Neural cell (in vitro differentiated cells): ENCODE measurements around the gene RBM20. TPM values are rescaled to one million over a fixed set of nuclear protein-coding genes. Genes with fewer than 3 reads are reported as not detected.
"Not testable (repeated sequence)": the region's sequence is repeated elsewhere in the genome, so short reads cannot be mapped to it uniquely, and the experiment has no call there.

Source experiments
- H2AFZ ChIP-seq: fragments of 200-600, 300-800 bp; sonication (generic), shearing (Covaris generic); 2 replicates; pipeline ENCODE4 v1.6.0; 2014; ENCODE audit warnings: low read depth, mild to moderate bottlenecking, antibody characterized with exemption, low read length, moderate library complexity
- H3F3A ChIP-seq: fragments of 200-600 bp; shearing (Covaris generic); 2 replicates; pipeline ENCODE4 v1.6.1; 2016; ENCODE audit warnings: mild to moderate bottlenecking, moderate library complexity, mixed read lengths, antibody characterized with exemption, low read length; ENCODE audit not compliant: insufficient read depth, poor library complexity, severe bottlenecking
- H3K27ac ChIP-seq: fragments of 200-600, 300-800 bp; sonication (generic), shearing (Covaris generic); 2 replicates; pipeline ENCODE4 v1.5.1; 2014; ENCODE audit warnings: mild to moderate bottlenecking, low read length, moderate library complexity
- H3K27me3 ChIP-seq: fragments of 300-800, 200-600 bp; sonication (generic), shearing (Covaris generic); 2 replicates; pipeline ENCODE4 v1.6.0; 2014; ENCODE audit warnings: mild to moderate bottlenecking, low read depth, low read length, moderate library complexity; ENCODE audit not compliant: insufficient read depth
- H3K36me3 ChIP-seq: fragments of 300-800, 200-600 bp; sonication (generic), shearing (Covaris generic); 2 replicates; pipeline ENCODE4 v1.5.1; 2014; ENCODE audit warnings: mild to moderate bottlenecking, antibody characterized with exemption, low read length, moderate library complexity; ENCODE audit not compliant: insufficient read depth
- H3K4me2 ChIP-seq: fragments of 300-800, 200-600 bp; sonication (generic), shearing (Covaris generic); 2 replicates; pipeline ENCODE4 v1.6.0; 2014; ENCODE audit warnings: mild to moderate bottlenecking, low read length
- H3K4me3 ChIP-seq: fragments of 300-800, 200-600 bp; sonication (generic), shearing (Covaris generic); 2 replicates; pipeline ENCODE4 v1.5.1; 2014; ENCODE audit warnings: mild to moderate bottlenecking, low read length, moderate library complexity
- H3K79me2 ChIP-seq: fragments of 200-600 bp; shearing (Covaris generic); replicated peaks from 2 replicates; pipeline ENCODE4 v1.6.0; 2014; ENCODE audit warnings: mild to moderate bottlenecking, low read length, moderate library complexity; ENCODE audit not compliant: insufficient read depth
- H3K9ac ChIP-seq: fragments of 300-800, 200-600 bp; sonication (generic), shearing (Covaris generic); 2 replicates; pipeline ENCODE4 v1.6.1; 2016; ENCODE audit warnings: mild to moderate bottlenecking, low read length, mixed read lengths
- H3K9me2 ChIP-seq: fragments of 200-600 bp; shearing (Covaris generic); 2 replicates; pipeline ENCODE4 v1.6.1; 2016; ENCODE audit warnings: mild to moderate bottlenecking, low read length, mixed read lengths; ENCODE audit not compliant: insufficient read depth
- H3K9me3 ChIP-seq: fragments of 200-600, 300-800 bp; sonication (generic), shearing (Covaris generic); 2 replicates; pipeline ENCODE4 v1.6.1; 2016; ENCODE audit warnings: mild to moderate bottlenecking, mixed run types, low read length, moderate library complexity, mixed read lengths
- H4K20me1 ChIP-seq: fragments of 200-600 bp; shearing (Covaris generic); 2 replicates; pipeline ENCODE4 v1.6.1; 2016; ENCODE audit warnings: mild to moderate bottlenecking, mixed run types; ENCODE audit not compliant: insufficient read depth
- EP300 ChIP-seq: fragments of 450-650 bp; conservative IDR thresholded peaks from 2 replicates; pipeline ENCODE4 v1.6.1; 2014; ENCODE audit warnings: antibody characterized with exemption, mild to moderate bottlenecking, moderate library complexity; ENCODE audit not compliant: poor library complexity, severe bottlenecking
- EZH2 ChIP-seq: fragments of 200-600, 300-800 bp; shearing (Covaris generic), sonication (generic); IDR thresholded peaks from 2 replicates; pipeline ENCODE4 v1.6.1; 2014; ENCODE audit warnings: antibody characterized with exemption, low read length, borderline replicate concordance, mild to moderate bottlenecking; ENCODE audit not compliant: insufficient read depth, poor library complexity, severe bottlenecking
- MXI1 ChIP-seq: fragments of 450-650 bp; conservative IDR thresholded peaks from 2 replicates; pipeline ENCODE4 v1.6.1; 2014; ENCODE audit warnings: antibody characterized with exemption, mild to moderate bottlenecking; ENCODE audit not compliant: poor library complexity, severe bottlenecking
- POLR2AphosphoS5 ChIP-seq: IDR thresholded peaks from 2 replicates; pipeline ENCODE4 v1.6.1; 2012
- RAD21 ChIP-seq: fragments of 450-650 bp; conservative IDR thresholded peaks from 2 replicates; pipeline ENCODE4 v1.6.1; 2014; ENCODE audit warnings: antibody characterized with exemption, mild to moderate bottlenecking, moderate library complexity
- TAF1 ChIP-seq: IDR thresholded peaks from 2 replicates; pipeline ENCODE4 v1.6.1; 2012; ENCODE audit warnings: low read depth
- polyA plus RNA-seq: library from polyadenylated mRNA; depleted of rRNA; stranded (reverse); fragments of >200 nt; gene quantifications from 2 replicates; pipeline ENCODE4 v1.2.3, GENCODE V29; 2014
- TF ChIP-seq, protein P1 (sequence below): IDR thresholded peaks from 2 replicates; pipeline ENCODE4 v1.6.1; 2012; ENCODE audit warnings: borderline replicate concordance
- TF ChIP-seq, protein P2 (sequence below): fragments of 450-650 bp; IDR thresholded peaks from 2 replicates; pipeline ENCODE4 v1.5.1; 2014; ENCODE audit warnings: antibody characterized with exemption, mild to moderate bottlenecking, moderate library complexity; ENCODE audit not compliant: poor library complexity, severe bottlenecking

Gene RBM20
- polyA plus RNA-seq, 1 donor from 2014 or later = 0.07 TPM

DNA sequence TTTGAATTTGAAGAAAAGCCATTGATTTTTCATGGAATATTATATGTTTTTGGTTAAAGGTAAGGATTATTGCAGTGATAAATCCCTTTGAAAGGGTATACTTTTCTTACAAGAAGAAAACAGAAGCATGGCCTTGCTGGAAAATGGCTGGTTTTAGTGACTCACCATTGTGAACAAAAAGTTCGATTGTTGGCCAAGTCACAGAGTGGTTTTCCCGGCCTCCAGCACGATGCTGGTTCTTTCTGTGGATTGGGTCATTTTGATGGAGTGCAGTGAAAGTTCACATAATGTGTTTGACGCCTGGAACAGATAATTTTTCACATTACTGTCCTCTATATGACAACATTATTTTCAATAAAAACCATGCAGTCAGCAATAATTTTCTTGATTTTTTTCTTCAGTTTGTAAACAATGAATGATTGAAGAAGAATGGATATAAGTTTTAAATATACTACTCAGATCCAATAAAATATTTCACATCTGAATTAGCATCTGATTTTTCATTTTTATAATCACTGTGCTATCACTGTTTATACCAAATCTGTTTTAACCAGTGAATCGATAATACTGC is 60.9 kb downstream of the RBM20 start (continued):
- TF ChIP-seq, protein P1, sequence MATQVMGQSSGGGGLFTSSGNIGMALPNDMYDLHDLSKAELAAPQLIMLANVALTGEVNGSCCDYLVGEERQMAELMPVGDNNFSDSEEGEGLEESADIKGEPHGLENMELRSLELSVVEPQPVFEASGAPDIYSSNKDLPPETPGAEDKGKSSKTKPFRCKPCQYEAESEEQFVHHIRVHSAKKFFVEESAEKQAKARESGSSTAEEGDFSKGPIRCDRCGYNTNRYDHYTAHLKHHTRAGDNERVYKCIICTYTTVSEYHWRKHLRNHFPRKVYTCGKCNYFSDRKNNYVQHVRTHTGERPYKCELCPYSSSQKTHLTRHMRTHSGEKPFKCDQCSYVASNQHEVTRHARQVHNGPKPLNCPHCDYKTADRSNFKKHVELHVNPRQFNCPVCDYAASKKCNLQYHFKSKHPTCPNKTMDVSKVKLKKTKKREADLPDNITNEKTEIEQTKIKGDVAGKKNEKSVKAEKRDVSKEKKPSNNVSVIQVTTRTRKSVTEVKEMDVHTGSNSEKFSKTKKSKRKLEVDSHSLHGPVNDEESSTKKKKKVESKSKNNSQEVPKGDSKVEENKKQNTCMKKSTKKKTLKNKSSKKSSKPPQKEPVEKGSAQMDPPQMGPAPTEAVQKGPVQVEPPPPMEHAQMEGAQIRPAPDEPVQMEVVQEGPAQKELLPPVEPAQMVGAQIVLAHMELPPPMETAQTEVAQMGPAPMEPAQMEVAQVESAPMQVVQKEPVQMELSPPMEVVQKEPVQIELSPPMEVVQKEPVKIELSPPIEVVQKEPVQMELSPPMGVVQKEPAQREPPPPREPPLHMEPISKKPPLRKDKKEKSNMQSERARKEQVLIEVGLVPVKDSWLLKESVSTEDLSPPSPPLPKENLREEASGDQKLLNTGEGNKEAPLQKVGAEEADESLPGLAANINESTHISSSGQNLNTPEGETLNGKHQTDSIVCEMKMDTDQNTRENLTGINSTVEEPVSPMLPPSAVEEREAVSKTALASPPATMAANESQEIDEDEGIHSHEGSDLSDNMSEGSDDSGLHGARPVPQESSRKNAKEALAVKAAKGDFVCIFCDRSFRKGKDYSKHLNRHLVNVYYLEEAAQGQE = no peak
- TF ChIP-seq EP300 (no peak), POLR2AphosphoS5 (no peak)

DNA sequence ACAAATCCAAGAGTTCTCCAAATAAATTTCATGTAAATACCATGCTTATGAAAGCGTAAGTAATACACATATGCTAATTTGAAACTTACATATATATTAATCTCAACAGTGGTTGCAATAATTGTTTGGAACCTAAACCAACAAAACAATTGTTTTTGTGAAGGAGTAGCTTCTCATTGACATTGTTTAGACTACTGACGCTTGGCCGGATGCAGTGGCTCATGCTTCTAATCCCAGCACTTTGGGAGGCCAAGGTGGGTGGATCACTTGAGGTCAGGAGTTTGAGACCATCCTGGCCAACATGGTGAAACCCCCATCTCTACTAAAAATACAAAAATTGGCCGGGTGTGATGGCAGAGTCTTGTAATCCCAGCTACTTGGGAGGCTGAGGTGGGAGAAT is 61.5 kb downstream of the RBM20 start:
- H3K27ac ChIP-seq, H3K36me3 ChIP-seq, H3K27me3 ChIP-seq, H3F3A ChIP-seq, H3K4me2 ChIP-seq, H3K9me3 ChIP-seq, H2AFZ ChIP-seq, H3K9me2 ChIP-seq, H3K79me2 ChIP-seq, H3K4me3 ChIP-seq, H3K9ac ChIP-seq, H4K20me1 ChIP-seq: not testable (repeated sequence)

DNA sequence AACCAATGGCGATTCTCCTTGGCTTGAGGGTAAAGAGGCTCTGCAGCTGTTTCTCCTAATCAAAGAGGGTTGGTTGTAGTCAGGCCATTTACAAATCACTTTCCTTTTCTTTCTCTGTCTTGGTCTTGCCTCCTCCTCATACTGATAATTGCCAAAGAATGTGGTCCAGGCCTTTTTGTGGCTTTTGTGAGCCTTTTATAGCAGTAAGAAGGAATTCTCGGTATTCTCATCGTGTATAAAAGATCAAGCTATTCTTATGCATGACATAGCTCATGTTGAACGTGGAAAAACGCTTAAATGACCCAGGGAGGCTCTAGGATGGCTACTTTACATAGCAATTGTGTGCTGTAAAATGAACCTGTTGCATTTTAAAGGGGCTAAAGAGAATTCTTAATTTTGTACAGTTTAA is 62.6 kb downstream of the RBM20 start:
- TF ChIP-seq, protein P2, sequence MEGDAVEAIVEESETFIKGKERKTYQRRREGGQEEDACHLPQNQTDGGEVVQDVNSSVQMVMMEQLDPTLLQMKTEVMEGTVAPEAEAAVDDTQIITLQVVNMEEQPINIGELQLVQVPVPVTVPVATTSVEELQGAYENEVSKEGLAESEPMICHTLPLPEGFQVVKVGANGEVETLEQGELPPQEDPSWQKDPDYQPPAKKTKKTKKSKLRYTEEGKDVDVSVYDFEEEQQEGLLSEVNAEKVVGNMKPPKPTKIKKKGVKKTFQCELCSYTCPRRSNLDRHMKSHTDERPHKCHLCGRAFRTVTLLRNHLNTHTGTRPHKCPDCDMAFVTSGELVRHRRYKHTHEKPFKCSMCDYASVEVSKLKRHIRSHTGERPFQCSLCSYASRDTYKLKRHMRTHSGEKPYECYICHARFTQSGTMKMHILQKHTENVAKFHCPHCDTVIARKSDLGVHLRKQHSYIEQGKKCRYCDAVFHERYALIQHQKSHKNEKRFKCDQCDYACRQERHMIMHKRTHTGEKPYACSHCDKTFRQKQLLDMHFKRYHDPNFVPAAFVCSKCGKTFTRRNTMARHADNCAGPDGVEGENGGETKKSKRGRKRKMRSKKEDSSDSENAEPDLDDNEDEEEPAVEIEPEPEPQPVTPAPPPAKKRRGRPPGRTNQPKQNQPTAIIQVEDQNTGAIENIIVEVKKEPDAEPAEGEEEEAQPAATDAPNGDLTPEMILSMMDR = no peak
- TF ChIP-seq EP300 = no peak
- no peak for TF ChIP-seq MXI1
- TF ChIP-seq POLR2AphosphoS5 = no peak
- TF ChIP-seq EZH2 = no peak
- no peak for TF ChIP-seq RAD21
- no peak for TF ChIP-seq TAF1
- Histone ChIP-seq H3K36me3 (no peaks in the 10 kb centered on the region), H4K20me1 (no peaks in the 10 kb centered on the region), H2AFZ (no peak overlapping the region), H3K27ac (no peak overlapping the region), H3K27me3 (no peaks in the 10 kb centered on the region), H3K79me2 (no peaks in the 10 kb centered on the region), H3K9me2 (no peaks in the 10 kb centered on the region), H3K4me3 (no peak overlapping the region), H3K4me2 (no peak overlapping the region), H3F3A (no peaks in the 10 kb centered on the region), H3K9ac (no peak overlapping the region), H3K9me3 (no peaks in the 10 kb centered on the region)
